GM19035 (cell line): ENCODE results near the gene CLEC3B.
"Not testable (repeated sequence)": the region's sequence is repeated elsewhere in the genome, so short reads cannot be mapped to it uniquely, and the experiment has no call there.

ENCODE experiments used
- ATAC-seq: cut with Tn5 transposase; IDR thresholded peaks from one replicate; pipeline ENCODE4 v1.9.1; 2021; ENCODE audit not compliant: unreplicated experiment

CLEC3B gene, protein sequence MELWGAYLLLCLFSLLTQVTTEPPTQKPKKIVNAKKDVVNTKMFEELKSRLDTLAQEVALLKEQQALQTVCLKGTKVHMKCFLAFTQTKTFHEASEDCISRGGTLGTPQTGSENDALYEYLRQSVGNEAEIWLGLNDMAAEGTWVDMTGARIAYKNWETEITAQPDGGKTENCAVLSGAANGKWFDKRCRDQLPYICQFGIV

DNA sequence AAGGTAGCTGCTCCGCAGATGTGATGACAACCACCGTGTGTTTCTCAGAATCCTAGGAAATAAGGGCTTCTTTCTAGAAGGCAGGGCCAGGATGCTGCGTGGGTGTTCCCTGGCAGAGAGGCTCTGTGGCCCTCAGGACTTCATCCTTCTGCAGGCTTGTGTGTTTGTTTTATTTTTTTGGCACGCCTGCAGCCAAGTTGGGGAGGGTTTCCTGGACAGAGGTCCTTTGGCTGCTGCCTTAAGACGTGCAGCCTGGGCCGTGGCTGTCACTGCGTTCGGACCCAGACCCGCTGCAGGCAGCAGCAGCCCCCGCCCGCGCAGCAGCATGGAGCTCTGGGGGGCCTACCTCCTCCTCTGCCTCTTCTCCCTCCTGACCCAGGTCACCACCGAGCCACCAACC is at the start of gene CLEC3B:
Gene CLEC3B (plus strand): TSS at position 266 of the 400 bp plus-strand sequence. CDS start 60 bp downstream, at position 326.
- ATAC-seq, result no peak

DNA sequence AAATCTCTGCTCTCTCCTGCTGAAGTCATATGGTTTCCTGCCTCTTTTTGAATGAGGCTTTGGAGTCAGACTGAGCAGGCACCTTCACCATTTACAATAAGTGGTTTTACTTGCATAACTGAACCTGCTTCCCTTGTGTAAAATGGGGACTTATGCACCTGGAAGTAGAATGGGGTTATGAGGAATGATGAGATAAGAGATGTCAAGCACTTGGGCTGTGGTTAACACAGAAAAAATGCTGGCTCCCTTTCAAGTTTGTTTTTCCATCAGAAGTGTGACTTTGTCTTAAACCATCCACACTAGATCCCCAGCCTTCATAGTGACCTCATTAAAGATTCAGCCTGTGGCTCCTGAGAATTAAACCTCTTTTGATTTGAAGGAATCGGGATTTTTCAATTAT is 44.9 kb upstream of the CLEC3B start:
- ATAC-seq, result no peak

DNA sequence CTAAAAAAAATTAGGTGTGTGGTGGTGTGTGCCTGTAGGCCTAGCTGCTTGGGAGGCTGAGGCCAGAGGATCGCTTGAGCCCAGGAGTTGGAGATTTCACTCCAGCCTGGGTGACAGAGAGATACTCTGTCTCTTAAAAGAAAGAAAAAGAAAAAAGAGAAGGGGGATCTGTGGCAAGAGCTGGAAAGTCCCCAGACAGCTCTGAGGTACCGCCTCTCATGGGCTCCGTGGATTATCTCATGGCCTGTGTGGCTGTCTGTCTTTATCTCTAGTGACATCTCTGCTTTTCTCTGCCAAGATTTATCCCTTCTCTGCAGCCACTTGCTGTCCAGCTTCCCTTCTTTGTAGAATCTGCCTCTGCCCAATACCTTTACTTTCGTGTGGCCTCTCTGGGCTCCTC is 44.4 kb upstream of the CLEC3B start:
- no peak for ATAC-seq

DNA sequence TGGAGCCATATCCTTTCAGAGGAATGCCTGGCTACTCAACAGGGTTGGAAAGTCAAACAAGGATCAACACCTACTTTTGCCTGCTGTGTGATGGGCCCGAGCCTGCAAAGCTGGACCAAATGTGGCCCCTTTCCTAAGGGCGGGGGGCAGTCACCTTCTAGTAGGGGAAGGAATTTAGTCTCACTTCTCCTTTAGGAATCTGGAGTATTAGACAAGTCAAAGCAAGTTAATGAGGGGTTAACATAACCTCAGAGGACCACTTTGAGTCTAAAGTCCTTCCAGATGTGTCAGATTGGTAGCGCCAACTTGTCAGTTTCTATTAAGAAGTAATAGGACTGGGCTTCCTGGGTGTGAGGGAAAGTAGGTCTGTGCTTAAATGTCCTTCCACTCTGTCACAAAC is 43.3 kb upstream of the CLEC3B start:
- ATAC-seq, result no peak

DNA sequence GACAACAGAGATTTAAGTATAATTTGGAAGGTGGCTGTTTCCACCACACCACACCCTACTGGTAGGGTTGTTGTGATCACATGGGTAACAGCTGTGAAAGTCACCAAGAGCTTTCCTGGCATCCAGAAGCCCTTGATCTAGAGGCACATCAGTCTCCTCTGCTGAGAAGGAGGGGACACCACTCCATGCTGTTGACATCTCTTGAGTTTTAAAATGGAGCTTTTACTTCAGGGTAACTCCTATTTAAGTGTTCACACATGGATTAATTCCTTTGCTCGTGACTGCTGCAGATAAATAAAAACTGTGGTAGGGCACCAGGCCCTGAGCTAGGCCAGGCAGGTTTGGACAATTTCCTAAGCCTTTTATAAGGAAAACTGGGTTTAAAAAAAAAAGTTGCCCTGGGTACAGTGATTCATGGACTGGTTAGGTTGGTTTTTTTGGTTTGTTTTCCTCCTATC is 42.6 kb upstream of the CLEC3B start:
- no peak for ATAC-seq

DNA sequence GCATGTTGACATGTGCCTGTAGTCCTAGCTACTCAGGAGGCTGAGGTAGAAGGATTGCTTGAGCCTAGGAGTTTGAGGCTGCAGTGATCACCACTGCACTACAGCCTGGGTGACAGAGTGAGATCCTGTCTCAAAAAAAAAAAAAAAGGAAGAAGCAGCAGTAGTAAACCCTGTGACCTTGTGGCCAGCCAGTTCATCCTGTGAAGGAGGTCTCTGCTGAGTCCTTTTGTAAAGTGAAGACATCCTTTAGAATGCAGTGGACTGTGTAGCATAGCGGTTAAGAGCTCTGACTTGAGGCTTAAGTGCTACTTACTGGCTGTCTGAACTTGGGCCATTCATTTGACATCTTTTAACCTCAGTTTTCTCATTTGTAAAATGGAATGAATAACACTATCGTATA is 41.8 kb upstream of the CLEC3B start:
- no peak for ATAC-seq

DNA sequence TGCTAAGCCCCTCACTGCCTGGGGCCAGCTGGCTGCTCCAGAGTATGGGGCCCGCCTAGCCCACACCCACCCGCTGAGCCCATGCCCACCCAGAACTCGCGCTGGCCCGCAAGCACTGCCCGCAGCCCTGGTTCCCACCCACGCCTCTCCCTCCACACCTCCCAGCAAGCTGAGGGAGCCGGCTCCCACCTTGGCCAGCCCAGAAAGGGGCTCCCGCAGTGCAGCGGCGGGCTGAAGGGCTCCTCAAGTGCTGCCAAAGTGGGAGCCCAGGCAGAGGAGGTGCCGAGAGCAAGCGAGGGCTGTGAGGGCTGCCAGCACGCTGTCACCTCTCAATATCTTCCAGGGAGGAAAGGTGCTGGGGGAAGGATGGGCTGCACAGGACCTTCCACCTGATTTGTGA is 39.8 kb upstream of the CLEC3B start:
- ATAC-seq, result not testable (repeated sequence)

DNA sequence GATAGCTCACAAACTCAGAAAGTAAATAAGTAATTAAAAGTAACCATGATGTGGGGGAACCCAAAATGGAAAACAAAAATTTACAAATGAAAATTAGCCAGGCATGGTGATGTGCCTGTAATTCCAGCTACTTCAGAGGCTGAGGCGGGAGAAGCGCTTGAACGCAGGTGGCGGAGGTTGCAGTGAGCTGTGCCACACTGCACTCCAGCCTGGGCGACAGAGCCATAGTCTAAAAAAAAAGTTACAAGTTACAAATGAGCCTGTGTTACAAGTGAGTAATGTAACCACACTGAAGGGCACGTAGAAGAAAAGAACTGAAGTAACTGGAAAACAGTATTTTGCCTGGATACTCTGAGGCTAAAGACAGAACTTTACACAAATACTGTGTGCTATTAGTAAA is 38.8 kb upstream of the CLEC3B start:
- ATAC-seq, result no peak

DNA sequence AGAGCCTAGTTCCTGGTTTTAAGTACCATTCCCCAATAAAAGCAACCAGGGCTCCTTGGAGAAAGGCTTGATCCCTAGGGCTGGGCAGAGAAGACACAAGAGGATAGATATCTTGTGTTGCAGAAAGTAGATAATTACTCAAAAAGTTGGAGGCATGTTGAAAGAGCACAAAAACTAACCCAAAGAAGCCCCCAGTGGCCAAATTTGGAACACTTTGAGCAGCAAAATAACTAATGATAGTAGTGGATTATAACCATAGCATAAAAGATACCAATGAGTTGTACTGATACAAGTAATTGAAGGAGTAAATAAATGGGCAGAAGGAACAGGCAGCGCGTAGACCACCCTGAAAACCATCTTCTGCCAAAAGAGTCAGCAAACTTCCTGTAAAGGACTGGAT is 38.0 kb upstream of the CLEC3B start:
- no peak for ATAC-seq

DNA sequence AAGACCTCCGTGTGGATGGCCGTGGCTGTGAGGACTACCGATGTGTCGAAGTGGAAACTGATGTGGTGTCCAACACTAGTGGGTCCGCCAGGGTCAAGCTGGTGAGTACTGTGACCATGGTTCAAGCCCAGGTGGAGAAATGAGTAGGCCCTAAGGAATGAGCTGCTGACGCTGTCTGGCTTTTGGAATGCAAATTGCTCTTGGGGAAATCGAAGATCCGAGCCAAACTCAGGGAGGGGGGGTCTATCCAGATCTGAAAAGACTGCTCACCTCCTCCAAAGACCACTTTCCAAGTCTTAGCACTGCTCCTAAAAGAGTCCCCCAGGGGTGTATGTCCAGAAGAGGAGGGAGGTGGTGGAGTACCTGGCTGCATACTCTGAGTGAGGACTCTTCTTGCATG is 37.0 kb upstream of the CLEC3B start:
- ATAC-seq, result no peak

DNA sequence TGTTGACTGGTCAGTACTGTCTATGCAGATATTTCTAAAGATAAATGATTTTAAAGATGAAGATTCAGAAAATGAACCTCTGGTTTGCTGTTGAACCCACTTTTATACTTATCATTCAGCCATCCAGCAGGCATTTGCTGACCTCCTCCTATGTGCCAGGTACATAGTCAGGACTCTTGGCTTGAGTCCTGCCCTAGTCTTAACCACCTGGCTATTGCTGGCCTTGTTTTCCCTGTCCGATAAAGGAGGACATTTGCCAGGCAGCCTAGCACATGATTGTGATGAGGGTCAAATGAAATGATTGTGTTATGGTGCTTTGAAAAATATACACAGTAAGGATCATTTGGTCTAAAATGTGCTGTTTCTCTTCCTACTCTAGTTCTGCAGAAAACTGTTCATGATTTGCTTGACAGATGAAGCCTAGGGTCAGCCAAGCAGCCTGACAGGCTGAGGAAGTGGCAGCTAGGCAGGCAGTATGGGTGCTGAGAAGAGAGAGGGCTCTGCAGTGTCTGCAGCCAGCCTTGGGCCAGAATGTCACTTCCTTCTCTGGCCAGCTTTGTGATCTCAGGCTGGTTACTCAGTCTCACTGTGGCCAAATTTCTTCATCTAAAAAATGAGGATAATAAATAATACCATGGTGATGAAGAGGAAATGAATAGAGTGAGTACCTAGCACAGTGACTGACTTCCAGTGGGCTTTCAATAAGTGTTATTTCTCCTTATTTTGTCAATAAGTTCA is 36.3 kb upstream of the CLEC3B start:
- ATAC-seq, result no peak

DNA sequence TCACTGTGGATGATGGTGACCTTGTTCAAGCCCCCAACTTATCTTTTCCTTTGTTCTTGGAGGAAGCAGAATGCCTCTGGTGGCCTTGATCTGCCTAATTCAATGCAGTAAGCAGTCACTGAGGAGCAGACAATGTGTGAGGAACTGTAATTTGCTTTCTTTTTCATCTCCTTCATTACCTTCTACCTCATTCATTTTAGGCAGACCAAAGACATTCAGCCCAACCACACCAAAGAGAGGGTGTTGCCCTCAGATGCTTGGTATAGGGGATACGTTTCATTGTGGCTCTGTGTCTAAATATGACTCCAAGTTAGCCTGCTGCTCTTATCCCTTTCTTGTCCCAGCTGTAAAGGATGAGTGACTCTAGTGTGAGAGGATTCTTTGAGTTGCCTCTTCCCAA is 34.8 kb upstream of the CLEC3B start:
- ATAC-seq, result no peak

DNA sequence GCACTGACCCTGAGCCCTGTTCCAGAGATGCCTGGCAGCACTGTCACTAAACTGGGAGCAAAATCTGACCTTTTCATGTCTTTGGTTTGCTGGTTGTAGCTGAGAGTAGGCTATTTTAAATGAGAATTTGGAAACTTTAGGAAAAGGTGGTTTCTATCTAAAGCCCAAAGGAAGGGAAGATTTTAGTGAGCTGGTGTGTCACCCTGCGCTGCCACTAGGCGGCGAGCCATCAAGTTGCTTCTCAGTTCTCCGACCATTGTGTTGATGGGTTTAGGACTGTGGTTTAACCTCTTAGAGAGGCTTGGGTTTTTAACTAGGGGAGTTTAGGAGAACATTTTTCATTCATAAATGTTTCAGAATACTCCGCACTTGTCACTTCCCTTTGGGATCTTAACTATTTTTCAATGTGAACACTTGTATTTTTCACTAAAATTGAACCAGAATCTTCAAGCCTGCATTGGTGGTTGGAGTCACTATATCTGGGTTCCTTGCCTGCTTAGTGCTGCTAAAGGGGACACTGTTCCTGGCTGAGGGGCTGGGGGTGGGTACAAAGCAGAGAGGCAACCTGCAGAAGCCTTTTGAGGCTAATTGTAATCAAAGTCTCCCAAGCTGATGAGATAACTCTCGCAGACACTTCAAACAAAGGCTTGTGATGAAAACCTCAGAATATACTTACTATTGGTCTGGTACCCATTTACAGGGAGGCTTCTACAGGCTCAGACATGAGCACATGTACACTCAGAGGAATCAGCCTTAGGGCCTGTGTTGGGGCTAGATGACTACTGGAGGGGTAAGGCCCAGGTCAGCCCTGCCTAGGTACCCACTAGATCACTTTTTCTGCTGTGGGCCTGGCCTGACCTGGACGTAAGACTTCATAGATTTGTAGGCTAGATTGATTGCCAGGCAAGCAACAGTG is 33.3 kb upstream of the CLEC3B start:
- no peak for ATAC-seq

DNA sequence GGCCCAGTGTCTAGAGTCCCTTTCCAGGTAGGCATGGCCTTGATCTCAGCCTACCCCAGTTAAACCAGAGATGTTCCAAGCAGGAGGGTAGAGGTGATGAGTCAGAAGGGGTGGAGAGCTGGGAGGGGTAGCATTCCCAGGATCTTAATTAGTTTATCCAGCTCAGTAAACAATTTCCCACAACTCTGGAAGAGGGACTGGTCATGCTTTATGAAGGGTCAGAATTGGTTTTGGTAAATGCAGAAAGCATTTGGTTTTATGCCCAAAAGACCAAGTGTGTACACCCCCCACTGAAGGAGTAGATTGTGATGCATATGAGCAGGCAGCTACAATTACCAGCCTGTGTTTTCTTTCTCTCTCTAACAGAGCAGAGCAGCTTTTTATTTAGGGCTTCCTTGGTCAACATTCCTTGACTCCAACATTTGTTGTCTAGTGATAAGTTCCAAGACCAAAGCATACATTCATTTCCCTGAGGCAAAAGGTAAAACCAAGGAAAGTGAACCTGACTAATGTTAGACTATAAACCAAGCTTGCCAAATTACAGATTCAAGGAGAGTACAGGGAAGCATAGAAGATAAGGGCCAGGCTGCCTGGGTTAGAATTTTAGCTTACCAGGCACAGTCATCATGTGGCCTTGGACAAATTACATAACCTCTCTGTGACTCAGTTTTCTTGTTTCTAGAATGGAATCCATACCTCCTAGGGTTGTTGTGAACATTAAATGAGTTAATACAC is 32.5 kb upstream of the CLEC3B start:
- no peak for ATAC-seq

DNA sequence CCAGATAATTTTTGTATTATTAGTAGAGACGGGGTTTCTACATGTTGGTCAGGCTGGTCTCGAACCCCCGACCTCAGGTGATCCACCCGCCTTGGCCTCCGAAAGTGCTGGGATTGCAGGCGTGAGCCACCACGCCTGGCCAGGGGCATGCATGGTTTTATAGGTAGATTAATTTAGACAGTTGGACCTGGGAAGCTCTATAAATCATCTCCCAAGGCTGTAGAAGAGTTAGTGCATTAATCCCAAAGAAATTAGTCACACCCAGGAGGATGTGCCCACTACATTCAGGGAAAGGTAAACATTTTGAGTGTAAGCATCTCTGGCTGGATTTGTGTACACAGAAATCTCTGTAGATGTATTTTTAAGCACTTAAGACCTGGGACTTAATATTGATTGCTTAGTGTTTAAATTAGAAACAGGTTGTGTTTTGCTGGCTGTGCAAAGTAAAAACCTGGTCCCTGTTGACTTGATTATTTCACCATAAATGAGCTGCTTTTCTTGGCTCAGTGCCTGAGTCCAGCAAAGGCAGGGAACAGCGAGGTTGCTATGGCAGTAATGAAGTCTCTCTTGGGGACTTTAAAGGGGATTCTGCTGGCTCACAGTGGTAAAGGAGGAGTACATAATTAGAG is 30.8 kb upstream of the CLEC3B start:
- ATAC-seq, result no peak

DNA sequence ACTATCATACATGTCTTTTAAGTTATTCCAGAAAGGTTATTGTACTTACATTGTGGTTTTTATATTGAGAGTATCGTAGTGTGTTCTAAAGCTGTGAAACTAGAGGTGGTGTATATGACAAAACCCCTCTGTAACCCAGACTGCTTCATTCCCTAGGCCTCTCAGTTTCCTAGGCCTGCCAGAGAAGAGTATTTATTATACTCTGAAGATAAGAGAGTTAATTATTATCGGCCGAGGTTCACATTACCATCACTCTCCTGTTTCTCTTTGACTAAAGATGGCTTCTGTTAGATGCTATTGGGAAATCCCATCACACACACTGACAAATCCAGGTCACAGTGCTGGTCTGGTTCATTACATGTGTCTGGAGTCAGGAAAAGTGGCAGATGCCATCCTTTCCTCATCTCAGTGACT is 29.5 kb upstream of the CLEC3B start:
- no peak for ATAC-seq

DNA sequence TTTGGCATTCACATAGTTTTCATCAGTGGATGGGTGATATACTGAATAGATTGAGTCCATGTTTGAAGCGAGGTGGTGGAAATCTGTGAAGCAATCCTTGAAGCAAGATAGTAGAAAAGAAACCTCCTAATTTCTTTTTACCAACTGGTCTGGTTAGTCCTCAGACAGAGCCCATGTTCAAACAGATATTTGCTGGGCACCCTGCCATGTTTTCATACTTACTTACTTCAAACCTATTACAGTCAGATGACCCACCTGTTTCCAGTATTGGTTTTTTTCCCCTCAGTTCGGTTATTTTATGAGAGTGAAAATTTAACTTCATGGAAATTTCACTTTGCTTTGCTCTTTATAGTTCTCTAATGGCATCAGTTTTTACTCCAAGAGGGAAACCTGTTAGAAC is 26.3 kb upstream of the CLEC3B start:
- no peak for ATAC-seq

DNA sequence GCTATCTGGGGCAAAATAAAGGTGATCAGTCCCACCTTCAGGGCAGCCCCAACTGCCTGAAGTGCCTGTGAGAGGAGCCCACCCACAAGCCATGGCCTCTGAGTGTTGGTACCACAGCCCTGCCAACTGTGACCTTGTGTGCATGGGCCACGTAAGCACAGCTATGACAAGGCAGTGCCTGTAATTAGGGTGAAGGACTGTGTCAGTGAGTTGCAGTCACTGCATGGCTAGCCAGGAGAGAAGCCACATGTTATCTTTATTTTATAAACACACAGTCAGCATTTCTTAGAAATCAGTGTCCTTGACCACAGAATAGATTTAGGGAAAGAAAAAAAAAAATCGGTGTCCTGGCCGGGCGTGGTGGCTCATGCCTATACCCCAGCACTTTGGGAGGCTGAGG is 25.3 kb upstream of the CLEC3B start:
- no peak for ATAC-seq

DNA sequence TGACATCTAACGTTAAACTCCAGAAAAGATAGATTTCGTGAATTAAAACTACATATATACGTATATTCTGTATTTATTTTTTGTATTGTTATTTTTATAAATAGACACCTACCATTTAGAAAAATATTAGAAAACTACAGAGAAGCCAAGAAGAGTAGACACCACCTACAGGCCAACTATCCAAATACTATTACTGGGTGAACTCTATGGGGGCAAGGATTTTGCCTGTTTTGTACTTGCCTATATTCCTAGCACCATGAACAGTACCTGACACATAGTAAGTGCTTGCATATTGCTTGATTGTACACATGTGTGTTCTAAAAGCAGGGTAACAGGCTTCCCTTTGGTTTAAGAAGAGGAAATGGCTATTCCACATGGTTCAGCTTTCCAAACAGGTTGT is 24.4 kb upstream of the CLEC3B start:
- no peak for ATAC-seq

DNA sequence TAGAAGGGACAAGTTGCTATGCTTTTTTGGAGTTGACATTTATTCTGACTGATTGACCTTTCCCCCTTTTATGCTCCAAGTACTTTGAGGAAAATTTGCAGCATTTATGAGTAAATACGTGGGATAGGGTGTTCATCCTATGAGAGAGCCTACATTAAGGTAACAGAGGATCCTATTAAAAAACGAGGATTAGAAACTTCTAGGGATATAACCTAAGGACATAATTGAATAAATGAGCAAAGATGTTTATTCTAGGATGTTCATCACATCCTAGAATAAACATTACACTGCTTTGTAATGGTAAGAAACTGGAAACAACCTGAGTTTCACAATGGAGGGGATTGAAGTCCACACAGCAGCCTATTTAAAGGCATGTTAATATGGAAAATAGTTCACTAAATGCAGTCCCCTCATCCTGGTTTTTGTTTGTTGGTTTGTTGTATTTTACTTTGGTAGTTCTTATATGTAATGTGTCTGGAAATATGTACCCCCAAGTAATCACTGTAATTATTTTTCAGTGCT is 23.9 kb upstream of the CLEC3B start:
- no peak for ATAC-seq
